ENCODE results near the gene RPS15A.

Gene RPS15A

GRCh38 chr16:18789850-18790706 lies at the start of gene RPS15A:
TSS of gene RPS15A (minus strand) at chr16:18790334. CDS start at chr16:18789113, 1,221 bp downstream.
- DNase-seq, result peak; percentile 94

GRCh38 chr16:18839555-18839954 lies 49.4 kb upstream of the RPS15A start:
- DNase-seq, result no peak

- DNase-seq, result no peak
These were observed 46.6 kb upstream of the RPS15A start for GRCh38 chr16:18836702-18837101.

- DNase-seq, result no peak
These were observed 44.7 kb upstream of the RPS15A start for GRCh38 chr16:18834864-18835263.

GRCh38 chr16:18833707-18834505 lies 43.8 kb upstream of the RPS15A start:
- no peak for DNase-seq

GRCh38 chr16:18832613-18833012 lies 42.5 kb upstream of the RPS15A start:
- DNase-seq, result no peak

GRCh38 chr16:18832006-18832405 lies 41.9 kb upstream of the RPS15A start:
- no peak for DNase-seq

GRCh38 chr16:18829251-18829650 lies 39.1 kb upstream of the RPS15A start:
- DNase-seq, result no peak

- no peak for DNase-seq
These were observed 37.8 kb upstream of the RPS15A start for GRCh38 chr16:18827890-18828289.

- DNase-seq, result no peak
These were observed 26.2 kb upstream of the RPS15A start for GRCh38 chr16:18816286-18816685.

- no peak for DNase-seq
These were observed 21.8 kb upstream of the RPS15A start for GRCh38 chr16:18811925-18812324.

- no peak for DNase-seq
These were observed 19.0 kb upstream of the RPS15A start for GRCh38 chr16:18809165-18809564.

GRCh38 chr16:18805257-18805773 lies 15.2 kb upstream of the RPS15A start:
- no peak for DNase-seq

- no peak for DNase-seq
These were observed 14.4 kb upstream of the RPS15A start for GRCh38 chr16:18804540-18804939.

GRCh38 chr16:18803569-18804462 lies 13.7 kb upstream of the RPS15A start:
- no peak for DNase-seq

GRCh38 chr16:18802767-18803343 lies 12.7 kb upstream of the RPS15A start:
- no peak for DNase-seq

- DNase-seq, result peak; percentile 97
These were observed 11.2 kb upstream of the RPS15A start, which contains the start of gene ARL6IP1 for GRCh38 chr16:18801145-18801972. TSS of gene ARL6IP1 (minus strand) at chr16:18801549. CDS start at chr16:18801466, 83 bp downstream.

- DNase-seq, result no peak
These were observed 10.6 kb upstream of the RPS15A start for GRCh38 chr16:18800775-18801144.

- no peak for DNase-seq
These were observed 10.2 kb upstream of the RPS15A start for GRCh38 chr16:18800293-18800692.

- no peak for DNase-seq
These were observed 9.4 kb upstream of the RPS15A start for GRCh38 chr16:18799500-18799899.

GRCh38 chr16:18797746-18798145 lies 7.6 kb upstream of the RPS15A start:
- DNase-seq, result no peak
